HepG2 (cell line): Measurements from ENCODE around the gene NARF. TPM values are rescaled to one million over a fixed set of nuclear protein-coding genes. Genes with fewer than 3 reads are reported as not detected.
A peak's percentile ranks its signal among the peaks of the same experiment; 100 is the strongest.

Experiments used
- BCL6 ChIP-seq: IDR thresholded peaks from 2 replicates; pipeline ENCODE4 v1.6.1; 2016; ENCODE audit warnings: missing genetic modification reagents, missing compliant biosample characterization
- HNF4A ChIP-seq: sonication (generic); formaldehyde crosslinking; IDR thresholded peaks from 2 replicates; pipeline ENCODE4 v1.4.0; 2020; ENCODE audit warnings: missing genetic modification reagents
- KDM5B ChIP-seq: sonication (generic); formaldehyde crosslinking; IDR thresholded peaks from 2 replicates; pipeline ENCODE4 v1.4.0; 2020; ENCODE audit warnings: missing genetic modification reagents, mild to moderate bottlenecking, borderline replicate concordance
- MTF2 ChIP-seq: sonication (generic); formaldehyde crosslinking; IDR thresholded peaks from 2 replicates; pipeline ENCODE4 v1.5.0; 2020; ENCODE audit warnings: missing genetic modification reagents, borderline replicate concordance
- NCOA2 ChIP-seq: sonication (generic); formaldehyde crosslinking; IDR thresholded peaks from 2 replicates; pipeline ENCODE4 v1.8.0; 2022; ENCODE audit warnings: inconsistent platforms
- PHF21A ChIP-seq: sonication (generic); formaldehyde crosslinking; IDR thresholded peaks from 2 replicates; pipeline ENCODE4 v1.5.0; 2020; ENCODE audit warnings: mild to moderate bottlenecking, missing genetic modification reagents
- REL ChIP-seq: sonication (generic); formaldehyde crosslinking; conservative IDR thresholded peaks from 2 replicates; pipeline ENCODE4 v1.8.0; 2022; ENCODE audit warnings: mild to moderate bottlenecking, missing genetic modification reagents, moderate library complexity
- SP1 ChIP-seq, 2 experiments: fragments of 450-650 bp in 1 of 2; sonication (generic) in 1 of 2; formaldehyde crosslinking in 1 of 2; IDR thresholded peaks; 2 replicates each; pipeline versions ENCODE4 v1.4.0 to v1.6.1; 2016 to 2020; ENCODE audit warnings: missing genetic modification reagents in 1 of 2
- TBX2 ChIP-seq: sonication (generic); formaldehyde crosslinking; IDR thresholded peaks from 2 replicates; pipeline ENCODE4 v1.5.0; 2020; ENCODE audit warnings: missing genetic modification reagents, mild to moderate bottlenecking, borderline replicate concordance
- ZBED4 ChIP-seq: sonication (generic); formaldehyde crosslinking; IDR thresholded peaks from 2 replicates; pipeline ENCODE4 v1.4.0; 2020; ENCODE audit warnings: missing genetic modification reagents, borderline replicate concordance
- ZBTB4 ChIP-seq: sonication (generic); formaldehyde crosslinking; IDR thresholded peaks from 2 replicates; pipeline ENCODE4 v1.4.0; 2020; ENCODE audit warnings: missing genetic modification reagents, mild to moderate bottlenecking, borderline replicate concordance
- ZFP36L1 ChIP-seq: sonication (generic); formaldehyde crosslinking; IDR thresholded peaks from 2 replicates; pipeline ENCODE4 v1.8.0; 2022; ENCODE audit warnings: mild to moderate bottlenecking, missing genetic modification reagents, moderate library complexity
- ZMAT5 ChIP-seq: sonication (generic); formaldehyde crosslinking; IDR thresholded peaks from 2 replicates; pipeline ENCODE4 v1.5.0; 2020; ENCODE audit warnings: mild to moderate bottlenecking, low read depth, missing genetic modification reagents, borderline replicate concordance
- ZNF597 ChIP-seq: sonication (generic); formaldehyde crosslinking; IDR thresholded peaks from 2 replicates; pipeline ENCODE4 v1.5.0; 2020; ENCODE audit warnings: missing genetic modification reagents
- ZNF713 ChIP-seq: sonication (generic); formaldehyde crosslinking; IDR thresholded peaks from 2 replicates; pipeline ENCODE4 v1.4.0; 2020; ENCODE audit warnings: mild to moderate bottlenecking, missing genetic modification reagents
- ZNF740 ChIP-seq: sonication (generic); formaldehyde crosslinking; IDR thresholded peaks from 2 replicates; pipeline ENCODE4 v1.4.0; 2020; ENCODE audit warnings: missing genetic modification reagents
- polyA plus RNA-seq, 8 experiments: library from polyadenylated mRNA; depleted of rRNA in 3 of 8; stranded (reverse) in 7 of 8; unstranded in 1 of 8; fragments of >200 nt; fragmentation: Illumina TruSeq in 4 of 8; extraction: Trizol in 4 of 8; gene quantifications; 2 replicates each; pipeline versions ENCODE4 v1.2.1 to v1.2.3, GENCODE V29; 2011 to 2016; ENCODE audit warnings: low read depth in 4 of 8, missing spikeins in 1 of 8, mixed read lengths in 1 of 8; ENCODE audit not compliant: insufficient read depth in 1 of 8
- total RNA-seq, 5 experiments: library from RNA; depleted of rRNA; stranded (reverse); fragments of >200 nt; fragmentation: Illumina TruSeq; extraction: Trizol; gene quantifications; 2 replicates each; pipeline ENCODE4 v1.2.3, GENCODE V29; 2016; ENCODE audit warnings: low read depth in 1 of 5

NARF gene
- total and polyA plus RNA-seq, 2 of the 13 experiments (the other 11 are each of a cell fraction or from before 2014, with no cell fraction given), result 61.1 to 144 TPM

- TF ChIP-seq BCL6 (peak; percentile 62; the same call in 1 of the 2 replicates), ZBTB4 (CRISPR knock-in tag) (peak; percentile 64; the same call in 1 of the 2 replicates), NCOA2 (CRISPR knock-in tag) (0 out of 2 replicates have a peak, but pooled peaks have one; percentile 41), REL (no peak), TBX2 (peak; percentile 91), ZFP36L1 (CRISPR knock-in tag) (no peak), MTF2 (CRISPR knock-in tag) (no peak), SP1 (IDR thresholded peaks at IDR 0.05) (no peak), SP1 (CRISPR knock-in tag; IDR thresholded peaks at IDR 0.05) (no peak), HNF4A (peak; percentile 70; the same call in 1 of the 2 replicates), PHF21A (CRISPR knock-in tag) (peak; percentile 70; the same call in 1 of the 2 replicates), ZMAT5 (no peak), ZNF740 (CRISPR knock-in tag) (no peak), ZBED4 (CRISPR knock-in tag) (no peak), ZNF597 (no peak), KDM5B (peak; percentile 74; the same call in 1 of the 2 replicates), ZNF713 (CRISPR knock-in tag) (no peak)
These were observed 3.4 kb downstream of the NARF start (continued) for GRCh38 chr17:82461827-82462524.
